Glutamatergic neuron (in vitro differentiated cells): ENCODE data around the gene JPH2. TPM values are rescaled to one million over a fixed set of nuclear protein-coding genes. Genes with fewer than 3 reads are reported as not detected.

ENCODE experiments used
- DNase-seq: peaks from one replicate; pipeline ENCODE4 v3.0.0; 2022
- H3K27ac Mint-ChIP-seq: one replicate; pipeline ENCODE4 v1.8.0; 2020; ENCODE audit warnings: mild to moderate bottlenecking, mixed read lengths, inconsistent platforms; ENCODE audit not compliant: unreplicated experiment
- H3K27me3 Mint-ChIP-seq: one replicate; pipeline ENCODE4 v1.8.0; 2020; ENCODE audit warnings: mild to moderate bottlenecking, moderate library complexity, mixed read lengths, inconsistent platforms; ENCODE audit not compliant: unreplicated experiment
- H3K36me3 Mint-ChIP-seq: one replicate; pipeline ENCODE4 v1.8.0; 2020; ENCODE audit warnings: mild to moderate bottlenecking, mixed read lengths, inconsistent platforms; ENCODE audit not compliant: unreplicated experiment
- H3K4me1 Mint-ChIP-seq: one replicate; pipeline ENCODE4 v1.8.0; 2020; ENCODE audit warnings: mild to moderate bottlenecking, low read depth, mixed read lengths, inconsistent platforms; ENCODE audit not compliant: unreplicated experiment
- H3K4me3 Mint-ChIP-seq: one replicate; pipeline ENCODE4 v1.8.0; 2020; ENCODE audit warnings: mild to moderate bottlenecking, mixed read lengths, inconsistent platforms; ENCODE audit not compliant: unreplicated experiment
- H3K9me3 Mint-ChIP-seq: one replicate; pipeline ENCODE4 v1.8.0; 2020; ENCODE audit warnings: mild to moderate bottlenecking, moderate library complexity, mixed read lengths, inconsistent platforms; ENCODE audit not compliant: unreplicated experiment
- CTCF ChIP-seq: fragments of 200-600 bp; sonication (generic); IDR thresholded peaks from one replicate; pipeline ENCODE4 v1.5.0; 2021; ENCODE audit not compliant: partially characterized antibody, unreplicated experiment
- total RNA-seq: library from RNA; stranded (reverse); fragmentation: NEBNext Ultra II Directional; extraction: Animal tissue kit (Norgen Biotek cat#: 25700); gene quantifications from one replicate; pipeline ENCODE4 v1.2.1, GENCODE V29; 2021; ENCODE audit not compliant: unreplicated experiment

JPH2 gene
- total RNA-seq, 1 donor from 2014 or later: 0.07 TPM

GRCh38 chr20:44183282-44183681 is 3.7 kb downstream of the JPH2 start:
- peaks cover 2% of the 10 kb centered on the region for H3K9me3 Mint-ChIP-seq
- H3K27ac Mint-ChIP-seq: no peak overlapping the region
- DNase-seq: no peak
- peaks cover 4% of the 10 kb centered on the region for H3K27me3 Mint-ChIP-seq
- no peak overlapping the region for H3K4me3 Mint-ChIP-seq
- peaks cover 15% of the 10 kb centered on the region for H3K4me1 Mint-ChIP-seq
- no peaks in the 10 kb centered on the region for H3K36me3 Mint-ChIP-seq
- TF ChIP-seq CTCF: no peak

GRCh38 chr20:44182863-44183262 is 4.1 kb downstream of the JPH2 start:
- peaks cover 2% of the 10 kb centered on the region for H3K27me3 Mint-ChIP-seq
- TF ChIP-seq CTCF: no peak
- H3K4me3 Mint-ChIP-seq: no peak overlapping the region
- H3K27ac Mint-ChIP-seq: no peak overlapping the region
- no peak for DNase-seq
- peaks cover 2% of the 10 kb centered on the region for H3K9me3 Mint-ChIP-seq
- H3K4me1 Mint-ChIP-seq: peaks cover 15% of the 10 kb centered on the region
- no peaks in the 10 kb centered on the region for H3K36me3 Mint-ChIP-seq

GRCh38 chr20:44182135-44182765 is 4.7 kb downstream of the JPH2 start:
- peaks cover 15% of the 10 kb centered on the region for H3K4me1 Mint-ChIP-seq
- H3K36me3 Mint-ChIP-seq: no peaks in the 10 kb centered on the region
- no peak for TF ChIP-seq CTCF
- peaks cover 2% of the 10 kb centered on the region for H3K27me3 Mint-ChIP-seq
- DNase-seq: no peak
- peaks cover 2% of the 10 kb centered on the region for H3K9me3 Mint-ChIP-seq
- H3K27ac Mint-ChIP-seq: no peak overlapping the region
- H3K4me3 Mint-ChIP-seq: no peak overlapping the region

- Mint-ChIP-seq H3K27me3 (peaks cover 2% of the 10 kb centered on the region), H3K9me3 (peaks cover 2% of the 10 kb centered on the region), H3K4me1 (peaks cover 15% of the 10 kb centered on the region), H3K36me3 (no peaks in the 10 kb centered on the region), H3K4me3 (no peak overlapping the region), H3K27ac (no peak overlapping the region)
- no peak for TF ChIP-seq CTCF
- DNase-seq: no peak
Observed at GRCh38 chr20:44181611-44182010, 5.4 kb downstream of the JPH2 start.

GRCh38 chr20:44180814-44181213 is 6.2 kb downstream of the JPH2 start:
- peaks cover 2% of the 10 kb centered on the region for H3K27me3 Mint-ChIP-seq
- no peak overlapping the region for H3K27ac Mint-ChIP-seq
- no peaks in the 10 kb centered on the region for H3K36me3 Mint-ChIP-seq
- peaks cover 2% of the 10 kb centered on the region for H3K9me3 Mint-ChIP-seq
- H3K4me1 Mint-ChIP-seq: peaks cover 15% of the 10 kb centered on the region
- H3K4me3 Mint-ChIP-seq: no peak overlapping the region
- no peak for DNase-seq
- no peak for TF ChIP-seq CTCF
